Brain microvascular endothelial cell (primary cell): ENCODE results near the gene CUBN.

ENCODE experiments used
- DNase-seq: peaks from one replicate; pipeline ENCODE4 v3.0.0-alpha.2; 2020
- H3K27ac ChIP-seq: fragments of 250-450 bp; sonication (Bioruptor Pico); 2 replicates; pipeline ENCODE4 v1.5.1; 2020; ENCODE audit warnings: mild to moderate bottlenecking, moderate library complexity
- H3K27me3 ChIP-seq: fragments of 250-450 bp; sonication (Bioruptor Pico); replicated peaks from 2 replicates; pipeline ENCODE4 v1.5.1; 2020; ENCODE audit warnings: mild to moderate bottlenecking
- H3K36me3 ChIP-seq: fragments of 250-450 bp; sonication (Bioruptor Pico); replicated peaks from 2 replicates; pipeline ENCODE4 v1.5.1; 2020; ENCODE audit warnings: mild to moderate bottlenecking
- H3K4me3 ChIP-seq: 2 replicates; pipeline ENCODE4 v1.5.1; 2011; ENCODE audit warnings: low read depth, mild to moderate bottlenecking, control low read depth, low read length, moderate library complexity
- in situ Hi-C: cut with HindIII; loops from 2 replicates; pipeline ENCODE4 v1.10.0; 2017; ENCODE audit warnings: low sequenced_read_pairs, low pct_ligation_motif_present
- TF ChIP-seq, protein P1 (sequence below): IDR thresholded peaks from 2 replicates; pipeline ENCODE4 v1.5.1; 2011; ENCODE audit warnings: low read depth, mild to moderate bottlenecking, moderate library complexity, low read length, control low read depth, inconsistent platforms; ENCODE audit errors: missing control alignments

CUBN gene

DNA sequence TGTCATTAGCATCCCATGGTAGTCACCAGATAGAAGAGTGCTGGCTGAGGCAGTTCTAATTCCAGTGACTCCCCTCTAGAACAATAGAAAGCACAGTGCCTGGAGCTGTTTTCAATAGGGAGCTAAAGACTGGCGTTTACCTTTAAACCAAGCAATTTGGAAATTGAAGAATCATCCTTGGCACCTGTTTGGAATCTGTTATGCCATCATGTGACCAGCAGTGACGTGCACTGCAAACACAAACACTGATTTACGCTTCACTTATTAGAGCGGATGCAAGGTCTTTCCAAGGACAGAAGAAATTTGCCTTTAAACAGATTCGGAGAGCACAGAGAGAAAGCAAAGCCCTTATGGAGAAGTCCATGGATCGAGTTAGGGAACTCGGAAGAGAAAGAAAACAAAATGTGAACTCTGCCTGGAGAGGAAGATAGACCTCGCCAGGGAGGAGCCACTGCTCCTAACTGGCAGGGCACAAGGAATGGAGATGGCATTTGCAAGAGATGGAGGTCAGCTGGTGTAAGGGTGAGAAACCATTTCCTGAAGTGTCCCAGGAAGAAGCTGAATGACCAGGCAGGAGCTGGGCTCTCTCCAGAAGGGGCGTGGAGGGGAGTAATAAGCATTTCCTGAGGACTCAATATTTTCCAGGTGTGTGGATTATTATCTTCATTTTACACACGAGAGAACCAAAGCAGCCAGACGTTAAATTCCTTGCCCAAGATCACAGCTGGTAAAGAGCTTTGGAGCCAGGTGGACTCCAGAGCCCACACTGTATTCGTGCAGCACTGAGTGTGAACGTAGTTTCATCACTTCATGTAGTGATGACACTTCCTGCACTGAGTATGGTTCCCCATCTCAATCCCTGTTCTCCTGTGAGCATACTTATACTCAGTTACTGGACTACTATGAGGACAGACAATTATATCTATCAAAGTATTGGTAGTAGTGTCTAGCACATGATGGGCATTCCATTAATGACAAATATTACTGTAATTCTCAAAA, 97.7 kb downstream of the CUBN start:
- TF ChIP-seq, protein P1, sequence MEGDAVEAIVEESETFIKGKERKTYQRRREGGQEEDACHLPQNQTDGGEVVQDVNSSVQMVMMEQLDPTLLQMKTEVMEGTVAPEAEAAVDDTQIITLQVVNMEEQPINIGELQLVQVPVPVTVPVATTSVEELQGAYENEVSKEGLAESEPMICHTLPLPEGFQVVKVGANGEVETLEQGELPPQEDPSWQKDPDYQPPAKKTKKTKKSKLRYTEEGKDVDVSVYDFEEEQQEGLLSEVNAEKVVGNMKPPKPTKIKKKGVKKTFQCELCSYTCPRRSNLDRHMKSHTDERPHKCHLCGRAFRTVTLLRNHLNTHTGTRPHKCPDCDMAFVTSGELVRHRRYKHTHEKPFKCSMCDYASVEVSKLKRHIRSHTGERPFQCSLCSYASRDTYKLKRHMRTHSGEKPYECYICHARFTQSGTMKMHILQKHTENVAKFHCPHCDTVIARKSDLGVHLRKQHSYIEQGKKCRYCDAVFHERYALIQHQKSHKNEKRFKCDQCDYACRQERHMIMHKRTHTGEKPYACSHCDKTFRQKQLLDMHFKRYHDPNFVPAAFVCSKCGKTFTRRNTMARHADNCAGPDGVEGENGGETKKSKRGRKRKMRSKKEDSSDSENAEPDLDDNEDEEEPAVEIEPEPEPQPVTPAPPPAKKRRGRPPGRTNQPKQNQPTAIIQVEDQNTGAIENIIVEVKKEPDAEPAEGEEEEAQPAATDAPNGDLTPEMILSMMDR, result no peak
- no peak overlapping the region for H3K27ac ChIP-seq
- H3K4me3 ChIP-seq, result no peak overlapping the region
- DNase-seq, result no peak
- H3K27me3 ChIP-seq, result no peaks in the 10 kb centered on the region
- H3K36me3 ChIP-seq, result no peaks in the 10 kb centered on the region
- in situ Hi-C loops, result no loop called here

GRCh38 chr10:17029581-17030271, 99.9 kb downstream of the CUBN start:
- Histone ChIP-seq H3K4me3 (peak overlapping the region; percentile 13), H3K27ac (peak overlapping the region; percentile 88), H3K27me3 (no peaks in the 10 kb centered on the region), H3K36me3 (no peaks in the 10 kb centered on the region)
- TF ChIP-seq, protein P1, result no peak
- in situ Hi-C loops, result no loop called here
- DNase-seq, result peak; percentile 93

- Histone ChIP-seq H3K4me3 (no peak overlapping the region), H3K36me3 (no peaks in the 10 kb centered on the region), H3K27ac (peak overlapping the region; percentile 88), H3K27me3 (no peaks in the 10 kb centered on the region)
- no peak for DNase-seq
- in situ Hi-C loops, result no loop called here
- TF ChIP-seq, protein P1, result no peak
These were observed 100.4 kb downstream of the CUBN start for GRCh38 chr10:17029239-17029580.

DNA sequence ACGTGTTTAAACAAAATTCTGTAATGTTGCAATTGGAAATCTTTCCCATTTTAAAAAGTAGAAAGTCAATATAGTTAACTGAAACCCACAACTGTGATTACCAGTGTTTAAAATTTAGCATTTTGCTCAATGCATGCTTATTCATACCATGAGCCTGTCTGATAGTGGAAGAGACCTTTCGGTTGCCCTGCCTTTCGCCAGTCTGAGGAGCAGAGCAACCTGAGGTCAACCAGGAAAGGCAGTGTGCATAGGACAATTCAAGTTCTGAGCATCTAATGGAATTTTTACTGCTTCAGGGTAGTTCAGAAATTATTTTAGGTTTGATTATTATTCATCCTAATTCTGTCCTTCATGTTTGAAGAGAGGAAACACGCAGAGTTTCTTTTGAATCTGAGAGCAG, 100.8 kb downstream of the CUBN start:
- Histone ChIP-seq H3K27me3 (no peaks in the 10 kb centered on the region), H3K27ac (peak overlapping the region; percentile 88), H3K36me3 (no peaks in the 10 kb centered on the region), H3K4me3 (no peak overlapping the region)
- in situ Hi-C loops, result no loop called here
- no peak for DNase-seq
- TF ChIP-seq, protein P1, result no peak

DNA sequence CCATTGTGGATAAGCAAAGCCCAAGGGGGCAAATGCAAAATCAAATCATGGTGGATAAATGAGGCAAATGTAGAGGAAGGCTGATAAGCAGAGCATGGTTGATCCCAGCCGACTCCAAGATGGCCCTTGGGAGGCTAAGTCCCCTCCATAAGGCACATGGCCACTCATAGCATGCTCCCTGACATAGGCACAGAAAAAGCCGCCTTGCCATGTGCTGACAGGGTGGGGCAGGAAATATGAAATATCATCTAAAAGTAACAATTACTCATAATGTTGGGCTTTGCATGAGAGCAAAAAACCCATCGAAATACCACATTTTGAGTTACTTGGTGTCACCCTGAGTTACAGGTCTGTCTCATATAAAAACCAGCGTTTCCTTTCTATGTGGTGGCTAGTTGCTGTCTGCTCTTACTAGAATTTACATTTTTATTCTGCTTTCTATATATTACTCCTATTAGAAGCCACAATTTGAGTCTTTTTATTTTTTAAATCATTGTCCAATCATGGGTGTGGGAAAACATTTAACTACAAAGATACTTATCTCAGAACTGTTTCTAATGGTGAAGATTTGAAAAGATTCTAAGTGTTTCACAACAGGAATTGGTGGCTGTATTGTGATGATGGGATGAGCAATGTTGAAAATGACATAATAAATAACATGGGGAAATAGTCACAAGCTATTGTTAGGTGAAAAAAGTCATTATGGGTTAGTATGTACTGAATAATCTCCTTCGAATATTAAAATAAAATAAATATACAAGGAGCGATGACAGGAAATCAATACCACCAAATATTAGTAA, 102.7 kb downstream of the CUBN start:
- Histone ChIP-seq H3K4me3 (no peak overlapping the region), H3K27me3 (no peaks in the 10 kb centered on the region), H3K27ac (peak overlapping the region; percentile 98), H3K36me3 (no peaks in the 10 kb centered on the region)
- DNase-seq, result peak; percentile 80
- in situ Hi-C loops, result no loop called here
- TF ChIP-seq, protein P1, result no peak
